DND-41 (cell line): ENCODE measurements around the gene TIGD7.

ENCODE experiments used
- ATAC-seq: fragments of 200-7000 bp; cut with Tn5 transposase; 3 replicates; pipeline ENCODE4 v1.9.1; 2021; ENCODE audit warnings: low read depth; ENCODE audit not compliant: insufficient read depth
- DNase-seq: peaks from one replicate; pipeline ENCODE4 v3.0.0-alpha.2; 2020
- H2AFZ ChIP-seq: 2 replicates; pipeline ENCODE4 v1.6.0; 2012; ENCODE audit warnings: low read depth, low read length
- H3K27ac ChIP-seq: 2 replicates; pipeline ENCODE4 v1.5.1; 2012; ENCODE audit warnings: low read length, inconsistent platforms
- H3K27me3 ChIP-seq: fragments of 200-600 bp; sonication (generic); 2 replicates; pipeline ENCODE4 v1.6.0; 2012; ENCODE audit warnings: low read length, mild to moderate bottlenecking, inconsistent platforms; ENCODE audit not compliant: insufficient read depth, poor library complexity
- H3K36me3 ChIP-seq: 2 replicates; pipeline ENCODE4 v1.5.1; 2012; ENCODE audit warnings: low read length, inconsistent platforms; ENCODE audit not compliant: insufficient read depth
- H3K4me1 ChIP-seq: 2 replicates; pipeline ENCODE4 v1.5.1; 2012; ENCODE audit warnings: mild to moderate bottlenecking, low read length; ENCODE audit not compliant: insufficient read depth
- H3K4me2 ChIP-seq: 2 replicates; pipeline ENCODE4 v1.6.0; 2012; ENCODE audit warnings: mild to moderate bottlenecking, moderate library complexity, low read length, inconsistent platforms; ENCODE audit not compliant: insufficient read depth
- H3K4me3 ChIP-seq, 2 experiments: fragments of 200-600 bp in 1 of 2; shearing (Covaris generic) in 1 of 2; 2 replicates each; pipeline ENCODE4 v1.5.1; 2012 to 2016; ENCODE audit warnings: inconsistent platforms in 2 of 2, low read length in 2 of 2, mild to moderate bottlenecking in 2 of 2, low read depth in 1 of 2, moderate library complexity in 1 of 2
- H3K79me2 ChIP-seq: 2 replicates; pipeline ENCODE4 v1.6.0; 2012; ENCODE audit warnings: low read length, inconsistent platforms; ENCODE audit not compliant: insufficient read depth
- H3K9ac ChIP-seq: 2 replicates; pipeline ENCODE4 v1.6.0; 2012; ENCODE audit warnings: low read depth, mild to moderate bottlenecking, inconsistent platforms, low read length, moderate library complexity
- H3K9me3 ChIP-seq: 2 replicates; pipeline ENCODE4 v1.5.1; 2012; ENCODE audit warnings: low read length, moderate library complexity, mild to moderate bottlenecking, inconsistent platforms; ENCODE audit not compliant: insufficient read depth, severe bottlenecking
- H4K20me1 ChIP-seq: 2 replicates; pipeline ENCODE4 v1.6.0; 2012; ENCODE audit warnings: low read length; ENCODE audit not compliant: insufficient read depth
- CTCF ChIP-seq: IDR thresholded peaks from 2 replicates; pipeline ENCODE4 v1.5.1; 2012; ENCODE audit warnings: borderline replicate concordance, low read length, moderate library complexity, mild to moderate bottlenecking; ENCODE audit not compliant: poor library complexity, severe bottlenecking; ENCODE audit errors: extremely low read depth
- EZH2 ChIP-seq: IDR thresholded peaks from 3 replicates; pipeline ENCODE4 v1.6.1; 2012; ENCODE audit warnings: borderline replicate concordance, low read depth, mild to moderate bottlenecking, moderate library complexity, low read length, inconsistent platforms; ENCODE audit not compliant: severe bottlenecking

TIGD7 gene

DNA sequence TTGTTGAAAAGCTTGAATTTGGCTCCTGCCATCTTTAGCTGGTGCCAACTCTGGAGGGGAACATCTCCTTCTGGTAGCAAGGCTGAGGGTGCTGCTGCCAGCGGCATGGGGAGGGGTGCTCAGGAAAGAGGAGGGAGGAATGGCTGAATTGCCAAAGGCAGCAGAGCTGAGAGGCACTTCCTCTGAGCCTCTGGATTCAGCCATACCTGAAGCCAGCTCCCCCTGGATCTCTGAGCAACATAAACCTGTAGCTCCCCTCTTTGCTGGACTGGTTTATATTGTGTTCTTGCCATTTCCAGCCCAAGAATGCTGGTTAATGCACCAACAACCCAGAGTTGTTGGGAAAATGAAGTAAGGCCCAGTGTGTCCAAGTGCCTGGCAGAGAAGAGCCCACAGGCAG is 56.2 kb downstream of the TIGD7 start:
- Histone ChIP-seq H3K36me3 (no peaks in the 10 kb centered on the region), H3K4me1 (no peaks in the 10 kb centered on the region), H3K9ac (no peak overlapping the region), H4K20me1 (no peaks in the 10 kb centered on the region), H3K27me3 (no peaks in the 10 kb centered on the region), H3K27ac (no peak overlapping the region), H3K4me3 (no peak overlapping the region), H3K4me2 (no peak overlapping the region), H3K9me3 (no peaks in the 10 kb centered on the region), H3K79me2 (no peaks in the 10 kb centered on the region), H2AFZ (no peak overlapping the region)
- no peak for ATAC-seq
- DNase-seq: no peak
- no peak for TF ChIP-seq EZH2
- no peak for TF ChIP-seq CTCF
